RWPE2 (cell line): ENCODE data around the gene PRDM16.

Source experiments
- ATAC-seq: fragments of 200-7000 bp; cut with Tn5 transposase; 3 replicates; pipeline ENCODE4 v1.9.1; 2021; ENCODE audit warnings: low read depth
- DNase-seq: peaks from one replicate; pipeline ENCODE4 v3.0.0-alpha.2; 2020; ENCODE audit warnings: low spot score
- H3K27ac ChIP-seq: fragments of 450-650 bp; 2 replicates; pipeline ENCODE4 v1.5.1; 2017; ENCODE audit warnings: mild to moderate bottlenecking; ENCODE audit not compliant: poor library complexity, severe bottlenecking
- H3K27me3 ChIP-seq: fragments of 250-450 bp; sonication (Bioruptor Pico); 2 replicates; pipeline ENCODE4 v1.5.1; 2021; ENCODE audit warnings: mild to moderate bottlenecking, moderate library complexity; ENCODE audit not compliant: insufficient read depth, poor library complexity, severe bottlenecking
- H3K36me3 ChIP-seq: fragments of 250-450 bp; sonication (Bioruptor Pico); 2 replicates; pipeline ENCODE4 v1.5.1; 2020; ENCODE audit warnings: low read depth, mild to moderate bottlenecking, moderate library complexity
- H3K4me1 ChIP-seq: fragments of 250-450 bp; sonication (Bioruptor Pico); 2 replicates; pipeline ENCODE4 v1.5.1; 2021; ENCODE audit warnings: mild to moderate bottlenecking, moderate library complexity; ENCODE audit not compliant: insufficient read depth, poor library complexity, severe bottlenecking
- H3K4me3 ChIP-seq: fragments of 250-450 bp; sonication (Bioruptor Pico); 2 replicates; pipeline ENCODE4 v1.5.1; 2021; ENCODE audit warnings: mild to moderate bottlenecking, moderate library complexity; ENCODE audit not compliant: severe bottlenecking
- H3K9me3 ChIP-seq: fragments of 250-450 bp; sonication (Bioruptor Pico); 2 replicates; pipeline ENCODE4 v1.5.1; 2021; ENCODE audit warnings: mild to moderate bottlenecking, moderate library complexity; ENCODE audit not compliant: severe bottlenecking
- CTCF ChIP-seq: fragments of 450-650 bp; IDR thresholded peaks from one replicate; pipeline ENCODE4 v1.5.1; 2017; ENCODE audit warnings: mild to moderate bottlenecking, moderate library complexity; ENCODE audit not compliant: poor library complexity, severe bottlenecking

Gene PRDM16

GRCh38 chr1:3167255-3167654, 98.3 kb downstream of the PRDM16 start:
- no peak for TF ChIP-seq CTCF

GRCh38 chr1:3168678-3169077, 99.7 kb downstream of the PRDM16 start:
- DNase-seq (no peak), ATAC-seq (no peak)
- Histone ChIP-seq H3K9me3 (no peaks in the 10 kb centered on the region), H3K4me1 (no peaks in the 10 kb centered on the region), H3K27ac (no peak overlapping the region), H3K27me3 (no peaks in the 10 kb centered on the region), H3K4me3 (no peak overlapping the region), H3K36me3 (no peaks in the 10 kb centered on the region)
- no peak for TF ChIP-seq CTCF

More at GRCh38 chr1:3167255-3167654, 98.3 kb downstream of the PRDM16 start:
- Histone ChIP-seq H3K27me3 (no peaks in the 10 kb centered on the region), H3K4me3 (no peak overlapping the region), H3K27ac (no peak overlapping the region), H3K36me3 (no peaks in the 10 kb centered on the region), H3K9me3 (no peaks in the 10 kb centered on the region), H3K4me1 (no peaks in the 10 kb centered on the region)
- ATAC-seq (no peak), DNase-seq (no peak)

- H3K36me3 ChIP-seq: no peaks in the 10 kb centered on the region
- no peak for TF ChIP-seq CTCF
- DNase-seq (no peak), ATAC-seq (no peak)
- H3K4me3 ChIP-seq: no peak overlapping the region
- H3K27ac ChIP-seq: no peak overlapping the region
- no peaks in the 10 kb centered on the region for H3K9me3 ChIP-seq
- H3K27me3 ChIP-seq: no peaks in the 10 kb centered on the region
- H3K4me1 ChIP-seq: no peaks in the 10 kb centered on the region
These were observed 100.8 kb downstream of the PRDM16 start for GRCh38 chr1:3169665-3170356.

GRCh38 chr1:3170561-3171453, 101.8 kb downstream of the PRDM16 start:
- no peak for DNase-seq
- Histone ChIP-seq H3K27me3 (no peaks in the 10 kb centered on the region), H3K27ac (no peak overlapping the region), H3K9me3 (no peaks in the 10 kb centered on the region), H3K4me3 (no peak overlapping the region), H3K36me3 (no peaks in the 10 kb centered on the region), H3K4me1 (no peaks in the 10 kb centered on the region)
- no peak for TF ChIP-seq CTCF
- ATAC-seq: no peak
